ENCODE results near the gene NXNL2.

NXNL2 gene

DNA sequence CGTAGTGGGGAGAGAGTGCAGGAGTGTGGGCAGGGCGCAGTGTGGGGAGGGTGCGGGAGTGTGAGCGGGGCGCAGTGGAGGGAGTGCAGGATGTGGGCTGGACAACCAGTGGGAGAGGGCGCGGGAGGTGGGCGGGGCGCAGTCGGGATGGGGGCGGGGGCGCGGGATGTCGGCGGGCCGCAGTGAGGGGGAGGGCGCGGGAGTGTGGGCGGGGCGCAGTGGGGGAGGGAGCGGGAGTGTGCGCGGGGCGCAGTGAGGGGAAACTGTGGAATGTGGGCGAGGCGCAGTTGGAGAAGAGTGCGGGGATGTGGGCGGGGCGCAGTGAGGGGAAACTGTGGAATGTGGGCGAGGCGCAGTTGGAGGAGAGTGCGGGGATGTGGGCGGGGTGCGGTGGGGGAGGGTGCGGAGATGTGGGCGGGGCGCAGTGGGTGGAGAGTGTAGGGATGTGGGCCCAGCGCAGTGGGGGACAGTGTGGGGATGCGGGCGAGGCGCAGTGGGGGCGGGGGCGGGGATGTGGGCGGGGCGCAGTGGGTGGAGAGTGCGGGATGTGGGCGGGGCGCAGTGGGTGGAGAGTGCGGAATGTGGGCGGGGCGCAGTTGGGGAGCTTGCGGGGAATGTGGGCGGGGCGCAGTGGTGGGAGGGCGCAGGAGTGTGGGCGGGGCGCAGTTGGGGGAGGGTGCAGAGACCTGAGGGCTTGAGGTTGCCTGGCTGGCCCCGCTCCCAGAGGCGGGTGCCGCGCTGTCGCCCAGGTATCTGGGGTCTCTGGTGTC lies at the start of gene NXNL2:
NXNL2 (plus strand) TSS at position 723 of the 770 bp plus-strand sequence. CDS start 257 bp downstream, outside the sequence.
- DNase-seq: peak; percentile 67

- no peak for DNase-seq
Observed at GRCh38 chr9:88488166-88488565, 46.8 kb upstream of the NXNL2 start.

DNA sequence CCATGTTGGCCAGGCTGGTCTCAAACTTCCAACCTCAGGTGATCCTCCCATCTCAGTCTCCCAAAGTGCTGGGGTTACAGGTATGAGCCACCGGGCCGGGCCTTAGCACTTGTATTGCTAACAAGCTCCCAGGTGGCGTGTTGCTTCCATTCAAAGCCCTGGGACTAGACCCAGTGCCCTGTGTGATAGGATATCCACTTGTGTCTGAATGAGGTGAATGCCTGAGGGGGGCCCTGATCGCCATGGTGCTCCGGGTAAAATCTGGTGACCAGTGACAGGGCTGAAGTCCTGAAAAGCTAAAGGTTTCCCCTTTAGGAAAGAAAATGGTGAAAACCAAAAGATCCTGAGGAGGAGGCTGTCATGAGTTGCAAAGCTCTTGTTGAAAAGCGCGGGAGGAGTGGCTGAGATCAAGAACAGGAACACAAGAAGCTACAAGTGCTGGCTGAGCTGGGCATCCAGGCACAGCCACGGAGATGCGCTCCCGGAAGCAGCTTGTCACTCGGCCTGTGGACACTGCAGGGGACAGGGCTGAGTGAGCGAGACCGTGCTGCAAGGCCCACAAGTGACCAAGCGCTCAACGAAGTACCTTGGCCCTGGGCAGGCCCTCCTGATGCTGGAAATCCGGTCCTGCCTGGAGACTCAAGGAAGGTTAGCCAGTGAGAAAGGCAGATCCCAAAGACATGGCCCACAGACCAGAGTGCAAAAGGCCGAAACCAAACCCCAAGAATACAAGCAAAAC lies 39.8 kb upstream of the NXNL2 start:
- no peak for DNase-seq

- no peak for DNase-seq
Observed at GRCh38 chr9:88497224-88497623, 37.8 kb upstream of the NXNL2 start.

DNA sequence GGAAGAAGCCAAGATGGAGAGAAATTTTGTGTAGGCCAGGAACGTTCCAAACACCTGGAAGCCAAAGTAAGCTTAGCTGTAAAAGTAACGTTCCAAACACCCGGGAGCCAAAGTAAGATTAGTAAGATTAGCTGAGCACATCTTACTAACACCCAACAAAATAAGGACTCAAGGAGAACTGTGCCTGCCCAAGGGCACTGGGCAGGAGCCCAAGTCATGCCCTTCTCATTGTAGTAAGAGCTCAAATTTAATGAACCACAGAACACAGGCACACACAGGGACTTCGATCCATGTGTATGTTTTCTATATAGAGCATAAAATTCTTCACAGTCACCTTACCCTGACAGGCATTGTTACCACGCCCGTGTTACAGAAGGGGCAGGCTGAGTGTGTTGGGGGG lies 36.1 kb upstream of the NXNL2 start:
- no peak for DNase-seq

GRCh38 chr9:88501086-88501485 lies 33.9 kb upstream of the NXNL2 start:
- DNase-seq: no peak

DNA sequence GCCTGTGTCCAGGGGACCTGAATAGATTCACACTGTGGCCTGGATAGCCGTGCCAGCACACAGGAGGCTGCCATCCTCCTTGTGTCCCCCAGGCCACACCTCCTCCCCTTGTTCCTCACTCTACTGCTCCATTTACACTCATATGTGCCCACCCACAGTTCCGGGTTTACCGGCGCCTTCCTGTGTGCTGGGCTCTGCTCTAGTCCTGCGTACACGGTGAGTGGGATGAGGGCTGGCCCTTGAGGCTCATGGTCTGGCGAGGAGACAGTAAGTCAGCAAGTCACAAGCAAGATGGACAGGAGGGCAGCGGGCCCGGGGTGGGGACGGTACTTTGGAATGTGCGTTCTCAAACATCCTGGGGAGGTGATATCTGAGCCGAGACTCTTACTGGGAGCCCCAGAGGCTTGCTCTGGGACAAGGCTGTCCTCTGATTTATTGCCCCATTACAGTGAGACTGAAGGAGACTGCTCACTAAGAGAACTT lies 32.4 kb upstream of the NXNL2 start:
- DNase-seq: no peak

DNA sequence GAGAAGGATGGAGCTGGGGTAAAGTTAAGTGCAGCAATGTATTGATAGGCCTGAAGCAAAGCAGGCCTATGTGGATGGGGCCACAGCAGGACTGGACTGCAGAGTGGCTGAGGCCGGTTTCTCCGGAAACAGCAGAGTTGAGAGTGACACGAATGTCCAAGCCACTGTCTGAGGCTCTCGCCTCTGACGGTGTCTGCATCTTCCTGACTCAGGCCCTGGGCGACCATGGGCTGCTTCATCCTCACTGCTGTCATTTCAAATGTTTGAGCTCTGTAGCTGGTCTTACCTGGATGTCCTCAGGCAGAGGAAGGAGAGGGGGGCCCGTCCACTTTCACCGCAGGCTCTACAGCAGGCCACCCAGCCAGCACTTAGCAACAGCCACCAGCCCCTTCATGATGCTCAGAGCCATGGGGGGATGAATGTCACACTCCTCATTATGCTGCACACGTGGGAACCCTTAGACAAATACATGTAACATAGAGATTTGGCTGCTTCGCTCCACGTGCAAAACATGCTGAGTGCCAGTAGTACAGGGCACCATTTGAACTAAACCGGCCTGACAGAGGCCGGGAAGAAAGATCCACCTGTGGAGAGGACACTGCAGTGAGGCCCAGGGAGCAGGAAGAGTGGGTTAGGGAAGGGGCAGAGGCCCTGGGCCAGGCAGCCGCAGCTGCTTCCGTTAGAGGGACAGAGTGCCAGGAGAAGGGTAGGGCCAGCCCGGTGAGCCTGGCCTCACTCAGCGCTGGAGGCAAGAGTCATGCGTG lies 31.7 kb upstream of the NXNL2 start:
- no peak for DNase-seq

- DNase-seq: no peak
Observed at GRCh38 chr9:88503845-88504764, 30.9 kb upstream of the NXNL2 start.

- DNase-seq: no peak
Observed at GRCh38 chr9:88508326-88508725, 26.7 kb upstream of the NXNL2 start.

DNA sequence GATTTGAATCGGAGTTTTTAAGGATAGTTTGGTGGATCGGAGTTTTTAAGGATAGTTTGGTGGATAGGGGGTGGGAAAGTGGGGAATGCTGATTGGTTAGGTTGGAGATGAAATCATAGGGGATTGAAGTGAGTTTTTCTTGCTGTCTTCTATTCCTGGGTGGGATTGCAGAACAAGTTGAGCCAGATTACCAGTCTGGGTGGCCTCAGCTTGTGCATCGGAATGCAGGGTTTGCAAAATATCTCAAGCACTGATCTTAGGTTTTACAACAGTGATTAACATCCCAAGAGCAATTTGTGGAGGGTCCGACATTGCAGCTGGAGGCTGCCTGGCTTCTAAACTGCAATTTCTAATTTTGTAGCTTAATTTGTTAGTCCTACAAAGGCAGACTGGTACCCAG lies 23.1 kb upstream of the NXNL2 start:
- no peak for DNase-seq

GRCh38 chr9:88514247-88514646 lies 20.7 kb upstream of the NXNL2 start:
- DNase-seq: no peak

DNA sequence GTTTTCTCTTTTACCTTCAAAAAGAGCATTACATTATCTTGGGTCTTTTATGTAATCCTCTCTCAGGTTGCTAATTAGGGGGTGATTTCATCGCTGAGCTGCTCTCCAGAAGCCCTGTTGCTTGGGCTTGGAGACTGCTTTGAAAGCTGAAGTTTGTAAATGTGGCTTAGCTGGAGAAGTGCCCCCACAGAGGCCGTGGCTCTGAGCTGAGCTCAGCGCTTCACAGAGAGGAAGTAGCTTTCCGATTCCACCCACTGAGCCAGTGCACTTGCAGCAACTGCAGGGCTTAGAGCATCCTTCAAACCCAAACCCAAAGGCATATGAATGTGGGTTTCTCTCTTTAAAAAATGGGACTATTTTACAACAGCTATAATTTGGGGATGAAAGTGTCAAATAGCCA lies 13.7 kb upstream of the NXNL2 start:
- peak; percentile 55 for DNase-seq

GRCh38 chr9:88522360-88522759 lies 12.6 kb upstream of the NXNL2 start:
- no peak for DNase-seq

DNA sequence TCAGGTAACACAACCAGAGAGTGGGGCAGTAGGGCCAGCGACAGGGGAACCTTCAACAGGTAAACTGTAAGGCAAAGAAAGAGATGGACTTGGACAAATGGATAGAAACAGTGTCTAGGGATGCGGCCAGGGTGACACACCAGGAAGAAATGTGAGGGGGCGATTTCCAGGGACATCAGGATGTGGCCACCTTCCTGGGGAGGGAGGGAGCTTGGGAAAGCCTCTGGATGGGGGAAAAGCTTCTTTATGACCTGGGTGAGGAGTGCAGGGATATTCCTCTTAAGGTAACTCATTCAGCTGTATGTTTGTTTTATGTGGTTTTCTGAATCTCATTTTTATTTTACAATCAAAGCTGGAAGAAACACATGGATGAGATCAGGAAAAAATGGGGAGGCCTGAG lies 11.9 kb upstream of the NXNL2 start:
- DNase-seq: no peak

DNA sequence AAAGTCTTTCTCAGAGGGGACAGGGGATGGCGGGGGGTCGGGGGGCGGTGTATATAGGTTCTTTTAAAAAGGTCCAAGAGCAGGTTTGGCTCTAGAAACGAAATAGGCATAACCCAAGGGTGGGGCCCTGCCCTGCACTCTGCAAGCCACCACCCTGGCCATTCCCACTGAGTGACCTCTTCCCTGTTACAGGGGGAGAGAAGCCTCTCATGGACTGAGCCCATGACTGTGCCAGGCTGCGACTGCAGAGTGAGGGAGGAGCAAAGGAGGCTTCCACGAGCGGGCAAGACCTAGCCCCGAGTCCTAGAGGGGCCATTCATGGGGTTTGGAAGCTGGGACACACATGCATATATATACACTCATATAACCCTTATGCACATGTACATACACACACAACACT lies 10.1 kb upstream of the NXNL2 start:
- no peak for DNase-seq

DNA sequence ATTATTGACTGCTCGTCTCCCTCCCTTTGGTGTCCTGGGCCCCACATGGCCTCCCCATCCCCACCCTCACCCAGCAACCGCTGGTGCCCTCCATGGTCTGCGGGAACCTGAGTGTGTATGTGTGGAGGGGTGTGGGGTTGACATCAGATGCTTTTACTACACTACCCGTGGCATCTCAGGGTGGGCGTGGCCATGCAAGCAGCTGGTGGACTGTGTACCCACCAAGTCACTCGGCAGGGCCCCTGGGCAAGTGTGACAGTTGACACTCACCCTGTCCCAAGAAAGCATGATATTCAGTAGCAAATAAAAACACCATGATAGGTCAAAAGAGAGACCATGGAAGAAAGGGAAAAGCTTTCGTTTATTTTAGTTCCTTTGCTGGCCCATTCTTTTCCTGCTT lies 7.4 kb upstream of the NXNL2 start:
- no peak for DNase-seq

DNA sequence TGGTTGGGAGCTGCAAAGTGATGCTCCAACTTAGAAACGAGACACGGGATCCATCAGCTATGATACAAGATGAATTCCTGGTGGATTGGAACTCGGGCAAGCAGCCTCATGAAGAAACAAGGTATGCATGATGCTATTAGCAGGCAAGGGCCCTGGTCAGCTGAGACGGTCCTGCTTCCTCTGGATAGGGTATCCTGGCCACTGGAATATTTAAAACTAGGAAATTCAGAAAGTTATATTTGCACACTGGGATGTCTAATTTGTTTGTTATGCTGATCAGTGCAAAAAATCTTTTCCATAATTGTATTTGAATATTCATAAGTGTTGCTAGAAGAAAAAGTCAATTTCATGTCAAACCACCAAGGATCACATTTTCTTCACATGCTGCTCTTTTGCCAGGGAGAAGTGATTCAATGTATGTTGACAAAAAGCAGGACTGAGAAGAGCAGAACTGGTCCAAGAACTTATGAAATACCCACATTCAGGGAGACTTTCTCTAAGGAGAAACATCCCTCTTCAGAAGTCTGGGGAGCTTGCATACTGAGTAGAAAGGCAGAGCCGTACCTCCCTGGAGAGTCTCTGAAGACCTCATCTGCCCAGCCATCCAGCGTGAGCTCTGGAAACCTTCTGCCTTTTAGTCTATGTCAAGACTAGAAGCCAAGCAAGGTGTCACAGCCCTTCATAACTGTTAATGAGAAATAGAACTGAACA lies 6.7 kb upstream of the NXNL2 start:
- DNase-seq: no peak

DNA sequence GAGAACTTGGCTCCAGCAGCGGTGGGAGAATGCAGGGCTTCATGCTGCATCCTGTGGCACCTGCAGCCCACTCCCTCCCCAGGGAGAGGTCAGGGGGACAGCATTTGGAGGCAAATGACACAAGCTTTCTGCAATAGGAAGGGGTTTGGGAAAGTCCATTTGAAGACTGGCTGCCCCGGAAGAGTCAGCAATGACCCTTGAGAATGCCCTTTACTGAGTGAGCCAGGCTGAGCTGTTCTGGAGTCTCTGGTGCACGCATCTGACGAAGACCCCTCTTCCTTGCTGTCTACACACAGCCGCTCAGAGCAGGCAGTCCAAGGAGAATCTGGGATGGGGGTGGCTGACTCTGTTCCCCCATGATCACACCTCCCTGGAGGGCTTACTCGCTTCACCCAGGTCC lies 5.5 kb upstream of the NXNL2 start:
- DNase-seq: no peak

GRCh38 chr9:88530051-88530450 lies 4.9 kb upstream of the NXNL2 start:
- no peak for DNase-seq

GRCh38 chr9:88531920-88532698 lies 2.9 kb upstream of the NXNL2 start:
- peak; percentile 67 for DNase-seq

Measured in hematopoietic multipotent progenitor cell treated with erythropoietin and hydrocortisone succinate and interleukin-3 and kit ligand, for 4 days (in vitro differentiated cells).